Right ventricle myocardium superior (tissue), 1 donor: ENCODE results near the gene MYEOV. TPM values are rescaled to one million over a fixed set of nuclear protein-coding genes. Genes with fewer than 3 reads are reported as not detected.

Experiments used
- ATAC-seq: fragments of 200-7000 bp; cut with Tn5 transposase; one replicate; pipeline ENCODE4 v1.9.1; 2020; ENCODE audit warnings: mild to moderate bottlenecking; ENCODE audit not compliant: poor library complexity
- DNase-seq: peaks from one replicate; pipeline ENCODE4 v3.0.0-alpha.2; 2020
- intact Hi-C: fragments of 100-400 bp; cut with DNase I; formaldehyde crosslinking; loops from one replicate; pipeline ENCODE4 v1.11.2; 2022
- total RNA-seq: library from RNA; stranded (reverse); fragmentation: NEBNext Ultra II Directional; extraction: Animal tissue kit (Norgen Biotek cat#: 25700); gene quantifications from one replicate; pipeline ENCODE4 v1.2.1, GENCODE V29; 2021
- donor health status: DM: no; HTN: yes; CAD: no; lungs with severe emphysema.

The MYEOV gene
- total RNA-seq, 1 donor from 2014 or later: not detected

DNA sequence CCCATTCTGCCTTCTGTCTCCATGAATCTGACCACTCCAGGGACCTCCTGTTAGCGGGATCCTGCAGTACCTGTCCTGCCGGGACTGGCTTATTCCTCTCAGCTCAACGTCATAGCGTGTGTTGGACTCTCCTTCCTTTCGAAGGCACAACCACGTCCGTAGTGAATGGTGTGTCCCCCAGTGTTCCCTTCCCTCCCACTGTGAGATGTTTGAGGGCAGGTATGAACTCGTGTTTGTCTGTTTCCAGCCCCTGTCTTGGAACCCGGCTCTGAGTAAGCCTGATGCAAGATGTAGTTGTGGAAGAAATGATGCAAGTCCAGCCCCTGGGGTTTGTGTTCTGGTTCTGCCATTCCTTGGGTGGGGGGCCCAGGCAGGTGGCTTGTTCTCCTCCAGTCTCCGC is 10.5 kb upstream of the MYEOV start:
- no peak for ATAC-seq
- DNase-seq: no peak
- intact Hi-C loops: no loop called here

DNA sequence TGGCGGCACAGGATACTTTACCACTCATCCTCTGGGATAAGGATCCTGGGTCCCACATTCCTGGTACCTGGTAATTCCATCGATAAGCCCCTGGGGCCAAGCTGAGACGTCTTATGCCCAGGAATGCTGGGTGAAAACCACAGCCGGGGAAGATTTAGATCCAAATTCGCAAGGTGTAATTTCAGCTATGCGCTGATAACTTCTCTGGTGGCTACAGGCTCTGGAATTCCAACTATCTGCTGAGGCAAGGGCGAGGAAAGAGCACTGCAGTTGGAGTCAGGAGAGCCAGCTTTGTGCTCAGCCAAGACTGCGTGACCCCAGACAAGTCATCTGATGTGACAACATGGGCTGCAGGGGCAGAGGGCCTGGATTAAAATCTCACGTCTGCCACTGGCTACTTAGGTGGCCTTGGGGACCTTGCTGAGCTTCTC is 9.9 kb upstream of the MYEOV start:
- no peak for DNase-seq
- no peak for ATAC-seq
- intact Hi-C loops: no loop called here

DNA sequence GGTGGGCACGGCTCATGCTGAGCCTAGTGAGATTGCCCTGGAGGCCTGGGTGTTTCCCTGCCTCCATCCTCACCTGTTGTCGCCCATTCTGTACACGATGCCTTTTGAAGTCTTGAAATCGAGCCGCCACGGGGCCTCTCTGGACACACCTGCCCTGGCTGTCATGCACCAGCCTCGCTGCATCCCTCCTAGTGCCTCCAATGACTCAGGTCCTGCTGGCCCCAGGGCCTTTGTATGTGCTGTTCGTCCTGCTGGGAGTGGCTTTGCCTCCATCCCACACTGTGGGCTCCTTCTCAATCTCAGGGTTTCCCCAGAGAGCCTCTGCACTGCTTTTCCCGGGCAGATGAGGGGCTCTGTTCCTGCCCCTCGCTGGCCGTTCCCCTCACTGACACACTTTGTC is 8.9 kb upstream of the MYEOV start:
- ATAC-seq (no peak), DNase-seq (peak; percentile 14)
- intact Hi-C loops: no loop called here

DNA sequence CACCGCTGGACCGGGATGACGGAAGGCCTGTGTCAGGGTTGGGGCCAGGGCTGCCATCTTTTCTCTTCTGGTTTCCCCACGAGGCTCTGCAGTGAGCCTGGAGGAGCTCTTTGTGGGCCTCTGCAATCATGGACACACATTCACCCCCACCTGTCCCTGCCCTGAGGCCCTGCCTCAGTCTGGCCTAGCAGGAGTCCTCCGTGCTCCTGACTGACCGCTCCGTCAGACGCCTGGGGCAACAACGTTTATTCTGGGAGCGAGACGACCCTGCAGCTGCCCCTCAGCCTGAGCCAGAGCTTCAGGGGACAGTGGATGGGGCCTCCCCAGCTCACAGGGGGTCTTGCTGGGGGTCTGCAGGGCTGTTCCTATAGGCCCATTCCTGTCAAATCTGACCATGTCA is 8.2 kb upstream of the MYEOV start:
- DNase-seq: peak; percentile 14
- ATAC-seq: no peak

DNA sequence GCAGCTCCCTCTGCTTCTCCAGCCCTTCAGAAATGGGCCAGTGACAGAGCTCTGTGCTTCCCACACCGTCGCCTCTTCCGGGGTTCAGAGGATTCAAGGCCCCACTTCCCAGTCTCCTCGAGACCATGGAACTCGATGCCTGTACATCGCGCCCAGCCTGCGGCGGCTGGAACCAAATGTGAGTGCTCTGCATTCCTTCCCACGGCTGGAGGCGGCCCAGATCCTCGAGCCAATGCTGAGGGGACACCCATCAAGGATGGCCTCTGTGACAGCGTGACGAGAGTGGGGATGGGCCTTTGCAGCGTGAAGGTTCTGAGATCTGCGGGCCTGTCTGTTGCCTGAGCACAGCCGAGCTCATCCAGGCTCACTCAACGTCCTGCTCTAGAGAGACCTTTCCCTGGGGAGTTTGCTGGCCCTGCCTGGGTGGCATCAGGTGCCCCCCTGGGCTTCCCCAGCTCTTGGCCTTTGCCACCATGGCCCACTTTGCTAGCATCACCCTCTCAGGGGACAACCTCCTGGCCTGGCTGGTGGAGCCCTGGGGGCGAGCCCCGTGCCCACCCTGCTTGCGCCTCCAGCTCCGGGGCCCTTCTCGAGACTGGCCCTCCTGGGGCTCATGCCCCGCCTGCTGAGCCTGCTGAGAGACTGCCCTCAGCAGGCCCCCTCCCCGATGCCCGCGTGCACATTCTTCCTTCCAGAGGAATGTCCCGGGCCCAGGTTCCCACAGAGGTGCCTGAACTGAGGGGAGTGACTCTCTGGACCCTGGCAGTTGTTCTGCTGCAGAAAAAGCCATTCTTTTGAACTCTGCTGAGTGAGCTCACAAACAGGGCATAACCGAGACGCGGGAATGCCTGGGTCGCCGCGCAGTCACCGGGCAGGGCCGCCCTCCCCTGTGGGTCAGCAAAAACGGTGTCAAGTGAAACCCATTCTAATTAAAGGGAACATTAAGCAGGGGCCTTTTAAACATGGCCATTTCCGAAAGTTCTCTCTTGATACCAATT is 7.3 kb upstream of the MYEOV start:
- no peak for ATAC-seq
- DNase-seq: peak; percentile 37
- intact Hi-C loops: no loop called here

More for the DNA sequence above, 8.2 kb upstream of the MYEOV start:
- intact Hi-C loops: no loop called here

DNA sequence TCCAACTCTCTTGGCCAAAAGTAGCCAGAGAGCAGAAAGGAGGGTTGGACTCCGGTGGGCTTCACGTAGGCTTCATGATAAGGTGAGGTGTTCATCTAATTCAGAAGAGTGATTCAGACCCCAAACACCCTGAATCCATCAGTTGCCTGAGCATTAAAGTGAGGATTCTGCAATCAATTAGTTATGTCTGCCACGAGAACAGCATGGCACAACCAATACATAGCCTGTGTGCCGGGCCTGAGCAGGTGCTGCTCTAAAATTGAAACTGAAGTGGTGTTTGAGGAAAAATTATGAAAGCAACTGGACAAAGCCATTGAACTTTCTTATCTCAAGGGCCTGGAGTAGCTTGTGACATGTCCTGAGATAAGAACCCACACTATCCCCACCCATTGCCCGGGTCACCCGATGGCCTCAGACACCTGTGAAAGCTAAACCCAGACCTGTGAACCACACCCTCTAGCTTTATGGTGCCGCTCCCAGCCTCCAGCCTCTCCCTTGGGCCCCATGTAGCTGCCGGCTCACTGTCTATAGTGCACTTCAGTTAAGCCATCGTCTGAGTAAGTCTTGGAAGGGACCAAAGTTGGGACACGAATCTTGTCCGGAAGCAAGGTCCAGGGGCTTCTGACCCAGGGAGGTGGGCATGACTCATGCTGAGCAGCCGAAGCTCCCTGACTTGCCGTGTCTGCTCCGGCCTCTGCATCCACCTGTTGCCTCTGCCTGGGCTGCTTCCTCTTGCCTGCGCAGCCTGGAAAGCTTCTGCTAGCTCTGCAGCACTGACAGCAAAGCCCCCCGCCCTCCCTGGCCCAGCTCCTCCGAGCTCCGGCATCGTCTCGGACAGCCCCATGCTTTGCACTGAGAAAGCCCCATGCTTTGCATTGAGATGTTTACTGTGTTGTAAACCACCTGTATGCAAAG is 5.7 kb upstream of the MYEOV start:
- intact Hi-C loops: no loop called here
- DNase-seq (peak; percentile 2), ATAC-seq (no peak)

DNA sequence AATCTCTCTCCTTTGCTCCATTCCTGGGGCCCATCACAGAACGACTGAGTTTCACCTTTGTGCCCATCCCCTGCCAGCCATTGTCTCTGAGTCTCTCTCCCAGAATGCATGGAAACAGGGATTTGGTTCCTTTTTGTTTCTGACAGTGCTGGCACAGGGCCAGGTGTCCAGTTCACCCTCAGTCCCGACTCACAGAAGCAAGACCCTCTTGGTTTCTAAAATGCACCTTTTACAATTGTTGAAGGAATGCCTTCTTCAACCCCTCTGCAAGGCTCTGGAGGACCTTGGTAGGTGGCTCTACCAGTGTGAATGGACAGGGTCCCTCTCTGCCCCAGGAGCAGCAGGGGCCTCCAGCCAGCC is 5.1 kb upstream of the MYEOV start:
- intact Hi-C loops: no loop called here
- no peak for ATAC-seq
- no peak for DNase-seq

DNA sequence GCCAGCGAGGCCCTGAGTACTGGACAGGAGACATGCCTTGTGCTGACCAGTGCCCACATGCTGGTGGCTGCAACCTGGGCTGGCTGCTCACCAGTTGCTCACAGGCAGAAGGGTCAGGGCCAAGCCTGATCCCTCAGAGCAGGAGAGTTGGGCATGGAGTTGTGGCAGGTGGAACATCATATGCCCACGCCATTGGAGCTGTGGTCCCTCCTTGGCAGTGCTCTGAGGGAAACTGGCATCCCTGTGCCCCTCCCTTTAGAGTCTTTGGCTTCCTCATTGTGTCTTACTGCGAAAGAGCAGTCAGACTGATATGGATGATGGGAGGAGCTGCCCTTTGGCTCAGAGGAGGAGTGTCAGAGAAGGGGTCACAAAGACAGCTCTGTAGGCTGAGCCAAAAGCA is 3.1 kb upstream of the MYEOV start:
- no peak for ATAC-seq
- peak; percentile 31 for DNase-seq
- intact Hi-C loops: loop anchor here (10.0 kb wide), 1 partner anchor 154 kb away; no protein-coding TSS in a partner anchor

DNA sequence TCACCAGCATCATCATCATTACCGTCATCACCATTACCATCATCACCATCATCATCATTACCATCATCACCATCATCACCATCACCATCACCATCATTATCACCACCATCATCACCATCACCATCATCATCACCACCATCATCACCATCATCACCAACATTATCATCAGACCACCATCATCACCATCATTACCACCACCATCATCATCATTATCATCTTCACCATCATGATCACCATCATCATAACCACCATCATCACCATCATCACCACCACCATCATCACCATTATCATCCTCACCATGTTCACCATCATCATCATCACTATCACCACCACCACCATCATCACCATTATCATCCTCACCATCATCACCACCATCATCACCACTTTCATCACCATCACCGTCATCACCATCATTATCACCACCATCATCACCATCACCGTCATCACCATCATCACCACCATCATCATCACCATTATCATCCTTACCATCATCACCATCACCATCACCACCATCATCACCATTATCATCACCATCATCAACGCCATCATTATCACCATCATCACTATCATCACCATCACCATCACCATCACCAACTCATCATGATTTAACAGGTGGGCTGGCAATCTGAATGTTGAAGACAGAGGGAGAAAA is 2.4 kb upstream of the MYEOV start:
- DNase-seq (no peak), ATAC-seq (no peak)
- intact Hi-C loops: loop anchor here (10.0 kb wide), 1 partner anchor 153 kb away; no protein-coding TSS in a partner anchor

DNA sequence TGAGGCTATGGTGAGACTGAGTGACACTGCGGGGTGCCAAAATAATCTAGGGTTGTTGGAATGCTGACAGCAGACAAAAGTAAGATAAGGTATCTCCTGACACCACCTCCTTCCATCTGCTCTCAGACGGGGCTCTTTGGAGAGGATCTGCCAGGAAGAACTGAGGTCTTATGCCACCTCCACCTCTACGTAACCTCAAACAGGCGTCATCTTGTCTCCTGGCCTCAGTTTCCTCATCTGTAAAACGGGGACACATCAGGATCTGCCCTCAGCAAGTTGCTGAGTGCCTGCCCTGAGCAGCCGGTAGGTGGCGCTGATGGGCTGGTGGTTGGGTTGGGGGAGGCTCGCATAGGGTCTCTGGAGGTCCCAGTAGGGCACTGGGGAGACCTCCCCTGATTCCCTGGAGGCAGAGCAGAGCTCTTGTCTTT is 1.7 kb upstream of the MYEOV start:
- intact Hi-C loops: loop anchor here (10.0 kb wide), 1 partner anchor 153 kb away; no protein-coding TSS in a partner anchor
- DNase-seq: peak; percentile 59
- ATAC-seq: no peak

DNA sequence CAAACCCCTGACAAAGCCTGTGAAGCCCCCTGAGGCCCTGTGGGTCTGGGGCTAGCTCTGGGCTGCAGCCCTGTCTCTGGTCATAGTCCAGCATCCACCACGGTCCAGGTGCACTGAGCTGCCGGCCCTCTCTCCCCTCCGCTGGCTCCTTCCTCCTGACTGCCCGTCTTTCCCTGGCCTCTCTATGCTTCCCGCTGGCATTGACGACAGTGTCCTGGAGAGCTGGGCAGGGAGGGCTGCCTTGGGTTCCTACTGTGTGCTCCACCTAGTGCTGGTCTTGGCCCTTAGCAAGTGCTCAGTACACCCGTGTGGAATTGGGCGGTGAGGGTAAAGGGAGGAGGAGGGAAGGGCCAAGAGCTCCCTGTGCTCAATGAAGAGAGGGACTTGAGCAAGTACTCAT is 868 bp upstream of the MYEOV start:
- peak; percentile 34 for DNase-seq
- intact Hi-C loops: loop anchor here (10.0 kb wide), 1 partner anchor 152 kb away; no protein-coding TSS in a partner anchor
- ATAC-seq: no peak

DNA sequence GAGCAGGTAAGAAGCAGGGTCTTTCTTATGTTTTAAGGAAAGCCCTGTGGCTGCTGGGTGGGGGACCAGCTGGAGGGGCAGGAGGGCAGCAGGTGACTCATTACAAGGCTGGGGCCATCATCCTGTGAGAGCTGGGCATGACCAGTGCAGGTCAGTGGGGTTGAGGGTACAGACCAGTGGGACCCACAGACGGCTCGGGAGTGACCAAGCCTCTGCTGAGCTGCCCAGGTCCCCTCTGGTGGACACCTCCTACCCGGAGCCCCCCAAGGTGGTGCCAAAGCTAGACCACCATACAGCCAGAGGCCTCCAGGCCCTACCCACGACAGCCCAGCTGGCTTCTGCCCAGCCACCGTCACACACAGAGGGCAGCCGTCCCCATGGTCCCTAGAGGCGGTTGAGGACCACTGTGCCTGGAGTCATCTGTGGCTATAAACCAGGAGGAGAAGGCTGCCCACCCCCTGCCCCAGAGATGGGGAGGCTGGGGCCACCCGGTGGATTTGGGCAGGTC is 670 bp downstream of the MYEOV start:
- no peak for ATAC-seq
- intact Hi-C loops: loop anchor here (10.0 kb wide), 1 partner anchor 150 kb away; no protein-coding TSS in a partner anchor
- no peak for DNase-seq

DNA sequence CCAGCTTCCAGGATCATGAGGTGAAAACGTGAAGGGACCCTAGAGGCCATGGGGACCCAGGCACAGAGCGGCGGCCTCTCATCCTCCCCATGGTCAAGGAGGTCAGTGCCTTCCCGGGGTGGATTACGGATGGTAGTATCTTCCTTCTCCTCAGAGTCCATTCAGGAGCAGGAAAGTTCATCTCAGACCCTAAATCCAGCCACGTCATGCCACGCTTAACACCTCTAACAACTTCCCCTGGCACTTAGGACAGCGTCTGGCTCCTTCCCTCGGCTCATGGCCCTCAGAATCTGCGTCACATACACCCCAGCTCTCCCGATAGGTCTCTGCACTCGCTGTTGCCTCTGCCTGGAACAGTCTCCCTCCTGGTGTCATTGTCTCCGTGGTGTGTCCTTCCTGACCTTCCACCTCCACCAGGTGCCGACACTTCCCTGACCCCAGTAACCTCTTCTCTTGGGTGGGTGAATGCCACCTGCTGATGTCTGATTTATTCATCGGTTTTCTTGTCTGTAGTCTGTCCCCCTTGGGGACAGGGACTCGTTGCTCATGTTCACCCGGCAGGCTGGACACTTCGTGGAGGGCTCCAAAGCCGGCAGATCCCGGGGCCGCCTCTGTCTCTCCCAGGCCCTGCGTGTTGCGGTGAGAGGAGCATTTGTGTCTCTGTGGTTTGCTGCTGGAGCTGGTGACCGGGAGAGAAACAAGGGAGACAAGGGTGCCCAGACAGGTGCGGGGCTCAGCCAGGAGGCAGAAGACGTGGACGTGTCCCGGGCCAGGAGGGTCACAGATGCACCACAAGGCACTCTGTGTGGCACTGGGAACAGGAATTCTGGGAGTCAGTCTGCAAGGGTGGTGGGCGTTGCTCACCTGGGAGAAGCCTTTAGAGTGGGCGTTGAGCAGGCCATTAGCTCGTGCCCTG is 1.4 kb downstream of the MYEOV start:
- intact Hi-C loops: loop anchor here (10.0 kb wide), 1 partner anchor 149 kb away; no protein-coding TSS in a partner anchor
- ATAC-seq: no peak
- DNase-seq: no peak

DNA sequence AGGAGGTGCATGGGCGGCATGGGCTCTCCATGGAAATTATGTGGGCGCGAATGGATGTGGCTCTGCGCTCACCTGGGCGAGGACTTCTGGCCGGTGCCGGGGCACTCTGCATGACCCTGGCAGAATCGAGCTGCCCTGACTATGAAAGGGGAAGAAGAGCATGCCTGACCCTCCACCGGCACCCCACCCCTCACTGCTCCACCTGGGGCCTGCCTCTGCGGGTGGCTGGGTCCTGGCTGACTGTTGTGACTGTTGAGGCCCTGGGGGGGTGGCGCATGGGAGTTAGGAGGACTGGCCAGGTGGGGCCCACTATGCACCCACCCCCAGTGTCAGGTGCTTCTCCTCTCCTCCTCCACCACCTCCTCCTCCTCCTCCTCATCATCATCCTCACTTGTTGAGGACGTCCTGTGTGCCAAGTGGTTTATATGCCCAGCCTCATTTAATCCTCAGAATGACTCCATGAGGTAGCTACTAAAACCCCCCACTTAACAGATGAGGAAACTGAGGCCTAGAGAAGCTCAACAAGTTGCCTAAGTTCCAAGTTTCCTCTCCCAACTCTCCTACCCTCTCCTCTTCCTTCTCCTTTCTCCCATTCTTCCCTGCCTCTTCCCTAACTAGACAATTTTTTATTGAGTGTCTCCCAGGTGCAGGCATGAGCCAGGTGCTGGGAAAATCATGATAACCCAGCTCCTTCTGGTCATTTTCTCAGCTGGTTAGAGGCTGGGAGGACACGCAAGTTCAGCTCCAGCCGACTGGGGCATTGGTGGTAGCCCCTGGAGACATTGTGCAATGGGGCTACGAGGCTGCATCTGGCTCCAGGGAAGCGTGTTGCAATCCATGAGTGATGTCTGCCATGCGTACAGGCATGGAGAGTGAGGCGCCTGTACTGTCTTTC is 2.3 kb downstream of the MYEOV start:
- DNase-seq (peak; percentile 76), ATAC-seq (peak; percentile 45)
- intact Hi-C loops: loop anchor here (2.0 to 10.0 kb wide), 2 partner anchors 149 to 347 kb away; no protein-coding TSS in a partner anchor

DNA sequence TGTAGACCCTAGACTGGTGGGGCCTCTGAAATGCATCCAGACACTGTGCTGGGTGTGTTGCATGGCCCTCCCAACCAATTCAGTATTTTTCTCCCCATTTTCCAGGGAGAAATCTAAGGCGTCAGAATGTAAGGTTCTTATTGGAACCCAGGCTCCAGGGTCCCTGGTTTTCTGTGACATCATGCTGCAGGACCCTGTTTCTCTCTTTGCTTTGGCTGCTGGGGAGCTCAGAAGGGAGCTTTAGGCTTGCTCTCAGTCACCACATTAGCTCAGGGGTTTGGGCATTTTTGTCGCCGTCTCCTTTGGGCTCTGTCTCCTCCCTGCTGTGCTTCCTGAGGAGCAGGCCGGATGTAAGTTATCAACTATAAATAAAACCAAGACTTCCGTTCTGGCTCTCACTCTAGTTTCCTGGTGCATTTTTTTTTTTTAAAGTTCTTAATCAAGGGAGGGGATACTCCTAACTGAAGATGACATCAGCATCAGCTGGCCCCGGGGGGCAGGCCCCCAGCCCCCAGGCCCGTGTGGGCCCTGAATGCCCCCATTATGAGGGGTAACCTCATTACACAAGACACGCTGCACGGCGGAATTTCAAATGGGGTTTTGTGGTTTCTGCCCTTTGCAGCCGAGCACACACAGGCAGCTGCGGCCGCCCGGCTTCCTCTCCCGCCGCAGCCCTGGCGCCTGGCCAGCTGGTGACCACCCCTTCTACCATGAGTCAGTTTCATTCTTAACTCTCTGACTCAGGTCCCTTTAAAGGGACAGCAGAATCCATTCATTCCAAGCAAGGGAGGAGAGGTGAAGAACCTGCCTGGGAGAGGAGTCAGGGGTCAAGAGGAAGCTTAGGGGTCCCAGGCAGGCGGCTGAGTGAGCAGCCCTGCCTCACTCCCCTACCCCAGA is 3.2 kb downstream of the MYEOV start:
- peak; percentile 97 for DNase-seq
- intact Hi-C loops: loop anchor here (2.0 to 10.0 kb wide), 2 partner anchors 148 to 346 kb away; no protein-coding TSS in a partner anchor
- peak; percentile 88 for ATAC-seq
